ENCODE data around the gene TRPV6.

Gene TRPV6

GRCh38 chr7:142871260-142872105, 14.1 kb downstream of the TRPV6 start:
- ATAC-seq = no peak
- TF ChIP-seq ZNF8 (CRISPR knock-in tag; IDR thresholded peaks at IDR 0.05) = no peak
- TF ChIP-seq ISL1 (CRISPR knock-in tag; IDR thresholded peaks at IDR 0.05) = no peak
- TF ChIP-seq ZNF70 (CRISPR knock-in tag; IDR thresholded peaks at IDR 0.05) = no peak
- TF ChIP-seq ARNTL (CRISPR knock-in tag; IDR thresholded peaks at IDR 0.05; ENCODE audit: borderline replicate concordance, low read depth) = no peak
- no peak for TF ChIP-seq CSDC2 (CRISPR knock-in tag; IDR thresholded peaks at IDR 0.05)
- no peak for TF ChIP-seq CREB5 (CRISPR knock-in tag; IDR thresholded peaks at IDR 0.05; ENCODE audit: low read depth)
- no peak for TF ChIP-seq ZNF565 (CRISPR knock-in tag; conservative IDR thresholded peaks at IDR 0.05; ENCODE audit: low read depth)
- no peak for TF ChIP-seq TOX (CRISPR knock-in tag; IDR thresholded peaks at IDR 0.05; ENCODE audit: borderline replicate concordance)
- TF ChIP-seq PPARA (CRISPR knock-in tag; IDR thresholded peaks at IDR 0.05; ENCODE audit: borderline replicate concordance) = no peak
- TF ChIP-seq ZC3H10 (CRISPR knock-in tag; IDR thresholded peaks at IDR 0.05) = no peak
- TF ChIP-seq RARB (CRISPR knock-in tag; IDR thresholded peaks at IDR 0.05) = no peak
- TF ChIP-seq ZFP30 (CRISPR knock-in tag; IDR thresholded peaks at IDR 0.05) = no peak
- TF ChIP-seq POU6F1 (CRISPR knock-in tag; IDR thresholded peaks at IDR 0.05; ENCODE audit: borderline replicate concordance, low read depth) = no peak
- no peak for TF ChIP-seq GLIS3 (CRISPR knock-in tag; IDR thresholded peaks at IDR 0.05)
- TF ChIP-seq TCF4 (CRISPR knock-in tag; IDR thresholded peaks at IDR 0.05; ENCODE audit: borderline replicate concordance) = no peak
- no peak for TF ChIP-seq OSR1 (CRISPR knock-in tag; IDR thresholded peaks at IDR 0.05)
- no peak for TF ChIP-seq BACH2 (CRISPR knock-in tag; IDR thresholded peaks at IDR 0.05; ENCODE audit: borderline replicate concordance)
- TF ChIP-seq ESRRG (CRISPR knock-in tag; IDR thresholded peaks at IDR 0.05) = no peak
- TF ChIP-seq TSHZ2 (CRISPR knock-in tag; IDR thresholded peaks at IDR 0.05) = no peak
- no peak for TF ChIP-seq SNAI2 (CRISPR knock-in tag; IDR thresholded peaks at IDR 0.05)

- no peak for ATAC-seq
- TF ChIP-seq GLIS3 (CRISPR knock-in tag; IDR thresholded peaks at IDR 0.05) (no peak), ESRRG (CRISPR knock-in tag; IDR thresholded peaks at IDR 0.05) (no peak), ARNTL (CRISPR knock-in tag; IDR thresholded peaks at IDR 0.05; ENCODE audit: borderline replicate concordance, low read depth) (no peak), ZNF8 (CRISPR knock-in tag; IDR thresholded peaks at IDR 0.05) (no peak), TSHZ2 (CRISPR knock-in tag; IDR thresholded peaks at IDR 0.05) (no peak), BACH2 (CRISPR knock-in tag; IDR thresholded peaks at IDR 0.05; ENCODE audit: borderline replicate concordance) (no peak), POU6F1 (CRISPR knock-in tag; IDR thresholded peaks at IDR 0.05; ENCODE audit: borderline replicate concordance, low read depth) (no peak), ZNF70 (CRISPR knock-in tag; IDR thresholded peaks at IDR 0.05) (no peak), ZFP30 (CRISPR knock-in tag; IDR thresholded peaks at IDR 0.05) (no peak), ZFP3 (CRISPR knock-in tag; IDR thresholded peaks at IDR 0.05) (no peak), RARB (CRISPR knock-in tag; IDR thresholded peaks at IDR 0.05) (no peak)
Observed at GRCh38 chr7:142870566-142871259, 14.8 kb downstream of the TRPV6 start.

Measured in SK-N-SH treated with all-trans-retinoic acid at 6 μM for 48 hours (cell line).